Naive thymus-derived CD4-positive, alpha-beta T cell (primary cell): ENCODE measurements around the gene YBX2. TPM values are rescaled to one million over a fixed set of nuclear protein-coding genes. Genes with fewer than 3 reads are reported as not detected.

Experiments used
- ATAC-seq: fragments of 150-1000 bp; cut with Tn5 transposase; 2 replicates; pipeline ENCODE4 v1.10.0; 2021; ENCODE audit warnings: mild to moderate bottlenecking, moderate library complexity
- CTCF ChIA-PET: fragments of 350-600 bp; sonication (Branson Sonifier 250); formaldehyde crosslinking; loops from one replicate; lab custom pipeline; 2021; ENCODE audit warnings: antibody characterized with exemption; lab: Charles Lee
- POLR2A ChIA-PET: fragments of 350-600 bp; sonication (Branson Sonifier 250); formaldehyde crosslinking; loops from one replicate; lab custom pipeline; 2021; ENCODE audit warnings: antibody characterized with exemption, inconsistent platforms; lab: Charles Lee
- DNase-seq, 9 donors: peaks; one replicate each; pipeline versions ENCODE4 v3.0.0 to v3.0.0-alpha.2; 2020 to 2022; ENCODE audit warnings: mixed read lengths in 1 of 9
- H3K27ac ChIP-seq: one replicate; pipeline ENCODE4 v1.7.0; 2013; ENCODE audit warnings: mild to moderate bottlenecking, low read depth, low read length, moderate library complexity
- H3K27me3 ChIP-seq, 2 donors: one replicate each; pipeline ENCODE4 v1.7.0; 2013; ENCODE audit warnings: low read length in 2 of 2, mild to moderate bottlenecking in 2 of 2, moderate library complexity in 2 of 2; ENCODE audit not compliant: control insufficient read depth in 2 of 2, insufficient read depth in 2 of 2
- H3K36me3 ChIP-seq, 3 experiments: 1 replicate in 2 of 3; 2 replicates in 1 of 3; pipeline ENCODE4 v1.7.0; 2013; ENCODE audit warnings: low read length in 3 of 3, mild to moderate bottlenecking in 3 of 3, moderate library complexity in 1 of 3; ENCODE audit not compliant: insufficient read depth in 3 of 3, control insufficient read depth in 2 of 3
- H3K4me1 ChIP-seq, 2 donors: one replicate each; pipeline ENCODE4 v1.7.0; 2013; ENCODE audit warnings: low read length in 2 of 2, mild to moderate bottlenecking in 2 of 2, moderate library complexity in 1 of 2; ENCODE audit not compliant: control insufficient read depth in 2 of 2, insufficient read depth in 2 of 2
- H3K4me3 ChIP-seq: 2 replicates; pipeline ENCODE4 v1.7.0; 2013; ENCODE audit warnings: mild to moderate bottlenecking, low read length
- H3K9me3 ChIP-seq, 3 experiments: 1 replicate in 2 of 3; 2 replicates in 1 of 3; pipeline ENCODE4 v1.7.0; 2013; ENCODE audit warnings: low read length in 3 of 3; ENCODE audit not compliant: control insufficient read depth in 2 of 3
- H3K27ac Mint-ChIP-seq, 9 donors: one replicate each; pipeline ENCODE4 v1.8.0; 2020 to 2022; ENCODE audit warnings: mixed read lengths in 9 of 9, mild to moderate bottlenecking in 8 of 9, moderate library complexity in 5 of 9, inconsistent platforms in 2 of 9
- H3K27me3 Mint-ChIP-seq, 5 donors: one replicate each; pipeline ENCODE4 v1.8.0; 2021 to 2022; ENCODE audit warnings: mixed read lengths in 5 of 5, mild to moderate bottlenecking in 1 of 5
- H3K36me3 Mint-ChIP-seq, 5 donors: one replicate each; pipeline ENCODE4 v1.8.0; 2020 to 2022; ENCODE audit warnings: mixed read lengths in 5 of 5, mild to moderate bottlenecking in 3 of 5, inconsistent platforms in 1 of 5
- H3K4me1 Mint-ChIP-seq, 7 donors: one replicate each; pipeline ENCODE4 v1.8.0; 2020 to 2022; ENCODE audit warnings: mixed read lengths in 7 of 7, mild to moderate bottlenecking in 3 of 7, inconsistent platforms in 1 of 7
- H3K4me3 Mint-ChIP-seq, 10 donors: one replicate each; pipeline ENCODE4 v1.8.0; 2020 to 2022; ENCODE audit warnings: mild to moderate bottlenecking in 10 of 10, mixed read lengths in 10 of 10, moderate library complexity in 6 of 10, inconsistent platforms in 2 of 10
- H3K9me3 Mint-ChIP-seq, 11 donors: one replicate each; pipeline ENCODE4 v1.8.0; 2020 to 2022; ENCODE audit warnings: mixed read lengths in 11 of 11, mild to moderate bottlenecking in 4 of 11, inconsistent platforms in 1 of 11, moderate library complexity in 1 of 11
- intact Hi-C, 2 donors: fragments of 100-400 bp; cut with micrococcal nuclease; formaldehyde crosslinking; loops; one replicate each; pipeline ENCODE4 v1.15.1; 2023
- polyA plus RNA-seq, 2 donors: library from polyadenylated mRNA; unstranded; fragments of 300-500 nt; fragmentation: Illumina TruSeq; gene quantifications; one replicate each; pipeline ENCODE4 v1.2.3, GENCODE V29; 2021
- total RNA-seq, 6 experiments: library from RNA in 5 of 6; stranded (reverse) in 5 of 6; gene quantifications; 1 replicate in 5 of 6; 2 replicates in 1 of 6; pipeline ENCODE4 v1.2.3 and lab custom pipeline; 2021 to 2026

YBX2 gene
- total and polyA plus RNA-seq, 7 experiments from 2014 or later, result 0.27 to 0.64 (median 0.40) TPM; not detected in 4

DNA sequence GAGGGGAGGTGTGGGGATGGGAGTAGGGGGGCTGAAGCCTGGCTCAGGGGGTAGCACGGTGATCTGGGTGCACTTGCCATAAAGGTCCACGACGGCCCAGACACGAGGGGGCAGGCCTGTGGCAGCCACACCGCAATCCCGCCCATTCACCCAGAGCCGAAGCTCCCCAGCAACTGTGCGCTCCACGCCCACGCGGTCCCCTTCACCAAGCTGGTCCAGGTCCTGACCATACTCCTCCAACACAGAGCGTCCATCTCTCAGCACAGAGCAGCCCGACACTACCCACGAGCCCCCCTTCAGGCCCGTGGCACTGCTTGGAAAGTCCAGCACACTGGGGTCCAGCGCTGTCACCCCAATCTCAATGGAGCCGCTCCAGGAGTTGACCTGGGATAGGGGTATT is 33.1 kb upstream of the YBX2 start:
- peaks cover 0 to 11% (median 3%) of the 10 kb centered on the region in 5 donors for H3K36me3 Mint-ChIP-seq
- Histone ChIP-seq H3K9me3 (no peaks in the 10 kb centered on the region), H3K4me1 (peaks cover 15 to 26% of the 10 kb centered on the region in 2 donors), H3K27ac (peak overlapping the region; percentile 88), H3K36me3 (peaks cover 6 to 50% (median 12%) of the 10 kb centered on the region in 3 experiments), H3K27me3 (no peaks in the 10 kb centered on the region), H3K4me3 (no peak overlapping the region)
- ATAC-seq (no peak), DNase-seq (no peak)
- ChIA-PET CTCF (interaction anchor here (1.1 to 2.6 kb wide), 3 partner anchors 9 to 21 kb away, joined by 3 to 16 read pairs (median 5); partner anchors contain the start of gene ACAP1), POLR2A (interaction anchor here (1.6 to 22.8 kb wide), 2 partner anchors 9 to 14 kb away, joined by 9 to 336 read pairs; partner anchors contain the start of genes ACAP1, EIF5A and GPS2)
- intact Hi-C loops, result loop anchor here in 1 of 2 donors (5.0 kb wide), 1 partner anchor 360 kb away; the partner anchor contains the start of genes TP53 and WRAP53
- peak overlapping the region in 2 of 9 donors; percentile 43 to 93 for H3K27ac Mint-ChIP-seq
- peak overlapping the region in 4 of 10 donors; percentile 17 to 74 (median 35) for H3K4me3 Mint-ChIP-seq
- no peaks in the 10 kb centered on the region for H3K27me3 Mint-ChIP-seq
- H3K4me1 Mint-ChIP-seq, result peaks cover 14 to 56% (median 33%) of the 10 kb centered on the region in 7 donors
- peaks cover 0 to 6% (median 0%) of the 10 kb centered on the region in 11 donors for H3K9me3 Mint-ChIP-seq

DNA sequence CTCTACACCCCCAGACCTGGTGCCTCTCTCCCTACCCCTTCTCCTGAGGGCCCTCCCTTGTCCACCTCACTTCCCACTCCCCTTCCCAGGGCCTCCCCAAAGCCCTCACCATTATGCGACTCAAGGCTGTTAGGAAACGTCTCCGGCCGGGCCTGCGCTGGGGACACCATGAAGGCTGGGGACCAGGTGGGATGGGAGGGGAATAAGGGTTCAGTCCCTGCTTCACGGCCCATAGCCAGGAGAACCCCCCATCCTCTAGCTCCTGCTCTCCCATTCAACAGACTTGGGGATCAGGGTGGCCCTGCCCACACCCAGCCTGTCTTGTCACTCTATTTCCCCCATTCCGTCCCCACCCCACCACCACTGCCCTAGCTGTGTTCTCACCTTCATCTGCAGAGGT is 32.6 kb upstream of the YBX2 start:
- POLR2A ChIA-PET, result interaction anchor here (0.9 to 22.8 kb wide), 3 partner anchors 10 to 17 kb away, joined by 4 to 336 read pairs (median 9); partner anchors contain the start of genes ACAP1, EIF5A and GPS2
- no peak overlapping the region for H3K27ac ChIP-seq
- H3K4me3 ChIP-seq, result no peak overlapping the region
- CTCF ChIA-PET, result interaction anchor here (1.1 to 2.6 kb wide), 4 partner anchors 9 to 21 kb away, joined by 3 to 16 read pairs (median 5); partner anchors contain the start of gene ACAP1
- Mint-ChIP-seq H3K27ac (peak overlapping the region in 1 of 9 donors; percentile 34), H3K9me3 (peaks cover 0 to 6% (median 0%) of the 10 kb centered on the region in 11 donors), H3K4me1 (peaks cover 10 to 52% (median 29%) of the 10 kb centered on the region in 7 donors), H3K36me3 (peaks cover 0 to 12% (median 3%) of the 10 kb centered on the region in 5 donors), H3K27me3 (no peaks in the 10 kb centered on the region), H3K4me3 (no peak overlapping the region)
- H3K36me3 ChIP-seq, result peaks cover 7 to 54% (median 13%) of the 10 kb centered on the region in 3 experiments
- H3K9me3 ChIP-seq, result no peaks in the 10 kb centered on the region
- H3K4me1 ChIP-seq, result peaks cover 11 to 22% of the 10 kb centered on the region in 2 donors
- DNase-seq (no peak), ATAC-seq (no peak)
- no peaks in the 10 kb centered on the region for H3K27me3 ChIP-seq
- intact Hi-C loops, result loop anchor here in 1 of 2 donors (5.0 kb wide), 1 partner anchor 360 kb away; the partner anchor contains the start of genes TP53 and WRAP53

DNA sequence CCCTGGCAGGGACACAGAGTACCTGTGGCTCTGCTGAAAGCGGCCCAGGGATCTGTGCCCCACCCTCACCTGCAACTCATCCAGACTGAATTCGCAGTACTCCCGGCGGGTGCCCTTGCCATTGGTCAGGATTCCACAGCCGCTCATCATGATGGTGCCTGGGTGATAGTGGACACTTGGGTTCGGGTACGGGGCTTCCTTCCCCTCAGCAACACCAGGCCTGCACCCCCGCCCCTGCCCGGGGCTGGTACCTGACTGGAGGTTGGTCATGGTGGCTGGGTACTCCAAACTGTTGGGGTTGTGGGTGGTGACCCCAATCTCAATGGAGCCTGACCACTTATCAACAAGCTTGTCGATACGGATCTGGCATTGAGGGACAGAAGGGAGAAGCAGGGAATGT is 31.7 kb upstream of the YBX2 start:
- Histone ChIP-seq H3K27me3 (no peaks in the 10 kb centered on the region), H3K27ac (no peak overlapping the region), H3K4me1 (peaks cover 10 to 18% of the 10 kb centered on the region in 2 donors), H3K4me3 (no peak overlapping the region), H3K9me3 (no peaks in the 10 kb centered on the region), H3K36me3 (peaks cover 7 to 63% (median 16%) of the 10 kb centered on the region in 3 experiments)
- Mint-ChIP-seq H3K27ac (peak overlapping the region in 1 of 9 donors; percentile 65), H3K9me3 (peaks cover 0 to 6% (median 0%) of the 10 kb centered on the region in 11 donors), H3K4me1 (peaks cover 10 to 51% (median 28%) of the 10 kb centered on the region in 7 donors), H3K27me3 (no peaks in the 10 kb centered on the region), H3K4me3 (no peak overlapping the region), H3K36me3 (peaks cover 0 to 18% (median 3%) of the 10 kb centered on the region in 5 donors)
- intact Hi-C loops, result loop anchor here in 1 of 2 donors (5.0 kb wide), 1 partner anchor 361 kb away; the partner anchor contains the start of genes TP53 and WRAP53
- no peak for ATAC-seq
- ChIA-PET CTCF (interaction anchor here (1.1 to 2.6 kb wide), 5 partner anchors 10 to 22 kb away, joined by 3 to 16 read pairs (median 5); partner anchors contain the start of genes ACAP1 and GPS2), POLR2A (interaction anchor here (1.6 to 22.8 kb wide), 3 partner anchors 10 to 13 kb away, joined by 8 to 336 read pairs (median 9); partner anchors contain the start of genes ACAP1, EIF5A and GPS2)
- no peak for DNase-seq

DNA sequence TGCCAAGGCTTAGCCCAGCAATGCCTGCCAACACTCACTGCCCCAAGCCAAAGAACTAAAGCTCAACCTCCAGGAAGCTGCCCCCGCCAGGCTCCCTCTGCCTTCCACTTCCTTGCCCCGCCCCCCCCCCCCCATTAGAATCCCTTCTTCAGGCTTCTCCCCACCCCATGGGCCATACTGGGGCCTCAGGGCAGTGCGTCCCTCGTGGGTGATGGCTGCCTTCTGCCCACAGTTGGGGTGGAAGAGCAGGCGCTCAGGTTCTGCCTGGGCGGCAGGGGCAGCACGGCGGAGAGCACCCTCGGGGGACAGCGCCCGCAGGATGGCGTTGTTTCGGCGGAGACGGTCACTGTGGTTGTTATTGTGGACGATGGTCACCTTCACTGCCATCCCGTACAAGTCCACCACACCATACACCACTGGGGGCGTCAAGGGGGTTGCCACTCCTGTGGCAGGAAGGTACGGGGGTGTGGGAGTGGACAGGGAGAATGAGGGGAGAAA is 30.6 kb upstream of the YBX2 start:
- CTCF ChIA-PET, result interaction anchor here (0.6 to 2.3 kb wide), 9 partner anchors 9 to 44 kb away, joined by 3 to 22 read pairs (median 5); partner anchors contain the start of genes ACAP1, GPS2 and SLC2A4
- Mint-ChIP-seq H3K27ac (peak overlapping the region in 1 of 9 donors; percentile 42), H3K4me1 (peaks cover 10 to 43% (median 23%) of the 10 kb centered on the region in 7 donors), H3K9me3 (peaks cover 0 to 6% (median 0%) of the 10 kb centered on the region in 11 donors), H3K4me3 (peak overlapping the region in 1 of 10 donors; percentile 41), H3K36me3 (peaks cover 0 to 22% (median 3%) of the 10 kb centered on the region in 5 donors), H3K27me3 (no peaks in the 10 kb centered on the region)
- intact Hi-C loops, result loop anchor here in 1 of 2 donors (5.0 kb wide), 1 partner anchor 362 kb away; the partner anchor contains the start of genes TP53 and WRAP53
- no peak for ATAC-seq
- no peaks in the 10 kb centered on the region for H3K9me3 ChIP-seq
- H3K27ac ChIP-seq, result no peak overlapping the region
- peaks cover 0 to 7% of the 10 kb centered on the region in 2 donors for H3K4me1 ChIP-seq
- peaks cover 7 to 74% (median 21%) of the 10 kb centered on the region in 3 experiments for H3K36me3 ChIP-seq
- H3K4me3 ChIP-seq, result no peak overlapping the region
- no peaks in the 10 kb centered on the region for H3K27me3 ChIP-seq
- DNase-seq, result no peak
- POLR2A ChIA-PET, result interaction anchor here (1.2 to 22.8 kb wide), 3 partner anchors 11 to 25 kb away, joined by 6 to 336 read pairs (median 8); partner anchors contain the start of genes ACAP1, EIF5A and GPS2

- peaks cover 0 to 3% (median 0%) of the 10 kb centered on the region in 11 donors for H3K9me3 Mint-ChIP-seq
- H3K27me3 Mint-ChIP-seq, result no peaks in the 10 kb centered on the region
- H3K4me1 ChIP-seq, result peaks cover 0 to 7% of the 10 kb centered on the region in 2 donors
- no peaks in the 10 kb centered on the region for H3K27me3 ChIP-seq
- no peak overlapping the region for H3K4me3 Mint-ChIP-seq
- no peak overlapping the region for H3K4me3 ChIP-seq
- POLR2A ChIA-PET, result interaction anchor here (1.0 to 22.8 kb wide), 4 partner anchors 11 to 26 kb away, joined by 5 to 336 read pairs (median 7); partner anchors contain the start of genes ACAP1, EIF5A and GPS2
- peak overlapping the region in 2 of 9 donors; percentile 41 to 52 for H3K27ac Mint-ChIP-seq
- H3K4me1 Mint-ChIP-seq, result peaks cover 10 to 36% (median 18%) of the 10 kb centered on the region in 7 donors
- DNase-seq, result no peak
- intact Hi-C loops, result loop anchor here (1.0 kb wide), 5 partner anchors 12 to 44 kb away; partner anchors contain the start of gene ACAP1 (in 1 of the 2)
- H3K9me3 ChIP-seq, result no peaks in the 10 kb centered on the region
- no peak for ATAC-seq
- no peak overlapping the region for H3K27ac ChIP-seq
- CTCF ChIA-PET, result interaction anchor here (0.6 to 2.3 kb wide), 10 partner anchors 9 to 112 kb away, joined by 3 to 22 read pairs (median 5); partner anchors contain the start of genes ACAP1, GPS2 and SLC2A4
- peaks cover 7 to 75% (median 21%) of the 10 kb centered on the region in 3 experiments for H3K36me3 ChIP-seq
- peaks cover 0 to 22% (median 2%) of the 10 kb centered on the region in 5 donors for H3K36me3 Mint-ChIP-seq
These were observed 30.0 kb upstream of the YBX2 start for GRCh38 chr17:7324438-7324779.
